KMS-11 (cell line): ENCODE measurements around the gene NSUN6.

ENCODE experiments used
- H2AFZ ChIP-seq: fragments of 200-600 bp; sonication (generic); 2 replicates; pipeline ENCODE4 v1.6.1; 2016; ENCODE audit warnings: antibody characterized with exemption, mixed run types, low read depth
- H3K27ac ChIP-seq: fragments of 200-600 bp; sonication (generic); 2 replicates; pipeline ENCODE4 v1.6.1; 2016; ENCODE audit warnings: mild to moderate bottlenecking, mixed run types
- H3K27me3 ChIP-seq: fragments of 200-600 bp; sonication (generic); 2 replicates; pipeline ENCODE4 v1.6.1; 2017; ENCODE audit warnings: mild to moderate bottlenecking, low read depth, mixed run types, moderate library complexity; ENCODE audit not compliant: insufficient read depth
- H3K36me3 ChIP-seq: fragments of 200-600 bp; sonication (generic); 2 replicates; pipeline ENCODE4 v1.6.1; 2017; ENCODE audit warnings: mild to moderate bottlenecking, mixed run types; ENCODE audit not compliant: insufficient read depth
- H3K4me1 ChIP-seq: fragments of 200-600 bp; sonication (generic); 2 replicates; pipeline ENCODE4 v1.6.1; 2016; ENCODE audit warnings: mild to moderate bottlenecking, low read depth, mixed run types; ENCODE audit not compliant: poor library complexity, severe bottlenecking
- H3K4me2 ChIP-seq: fragments of 200-600 bp; sonication (generic); 2 replicates; pipeline ENCODE4 v1.7.0; 2016; ENCODE audit warnings: mild to moderate bottlenecking, mixed run types
- H3K4me3 ChIP-seq: fragments of 200-600 bp; sonication (generic); IDR thresholded peaks from 2 replicates; pipeline ENCODE4 v1.6.1; 2017; ENCODE audit warnings: low read depth, low read length, mixed read lengths; ENCODE audit not compliant: insufficient read depth
- H3K79me2 ChIP-seq: fragments of 200-600 bp; sonication (generic); 2 replicates; pipeline ENCODE4 v1.6.1; 2016; ENCODE audit warnings: low read depth, mixed run types; ENCODE audit not compliant: insufficient read depth
- H3K9ac ChIP-seq: fragments of 200-600 bp; sonication (generic); 2 replicates; pipeline ENCODE4 v1.6.1; 2016; ENCODE audit warnings: mild to moderate bottlenecking, mixed run types
- H4K20me1 ChIP-seq: fragments of 200-600 bp; sonication (generic); 2 replicates; pipeline ENCODE4 v1.6.1; 2016; ENCODE audit warnings: mild to moderate bottlenecking, mixed run types; ENCODE audit not compliant: insufficient read depth
- CTCF ChIP-seq: fragments of 200-600 bp; sonication (generic); conservative IDR thresholded peaks from 2 replicates; pipeline ENCODE4 v1.6.1; 2017; ENCODE audit warnings: low read depth, mild to moderate bottlenecking, antibody characterized with exemption, low read length, moderate library complexity, mixed read lengths

The NSUN6 gene

GRCh38 chr10:18497806-18498369 lies 153.5 kb downstream of the NSUN6 start:
- Histone ChIP-seq H3K36me3 (no peaks in the 10 kb centered on the region), H3K79me2 (no peaks in the 10 kb centered on the region), H3K4me2 (no peak overlapping the region), H3K4me3 (no peak overlapping the region), H3K9ac (no peak overlapping the region), H3K27ac (no peak overlapping the region), H3K4me1 (peaks cover 34% of the 10 kb centered on the region), H2AFZ (no peak overlapping the region), H3K27me3 (no peaks in the 10 kb centered on the region), H4K20me1 (no peaks in the 10 kb centered on the region)
- no peak for TF ChIP-seq CTCF
